ENCODE measurements around the gene ARHGAP33. TPM values are rescaled to one million over a fixed set of nuclear protein-coding genes. Genes with fewer than 3 reads are reported as not detected.
A peak's percentile ranks its signal among the peaks of the same experiment; 100 is the strongest.

Gene ARHGAP33
- total RNA-seq, 1 donor: 2.2 TPM

GRCh38 chr19:35780717-35781116 lies 5.4 kb downstream of the ARHGAP33 start:
- Histone ChIP-seq H3K27ac (ENCODE audit: low read depth, low read length) (no peak overlapping the region), H3K79me2 (ENCODE audit: insufficient read depth, low read length) (peaks cover 2% of the 10 kb centered on the region), H3K4me3 (ENCODE audit: insufficient read depth, low read length) (no peak overlapping the region), H3K9me3 (ENCODE audit: low read depth, low read length) (no peaks in the 10 kb centered on the region), H3K4me2 (ENCODE audit: insufficient read depth, low read length) (no peak overlapping the region), H2AFZ (ENCODE audit: low read length) (no peak overlapping the region), H3K4me1 (ENCODE audit: insufficient read depth, low read length) (no peaks in the 10 kb centered on the region), H3K27me3 (ENCODE audit: insufficient read depth, low read length) (no peaks in the 10 kb centered on the region), H4K20me1 (ENCODE audit: insufficient read depth, low read length) (no peaks in the 10 kb centered on the region), H3K36me3 (ENCODE audit: insufficient read depth, low read length) (no peaks in the 10 kb centered on the region)
- TF ChIP-seq, protein P1, sequence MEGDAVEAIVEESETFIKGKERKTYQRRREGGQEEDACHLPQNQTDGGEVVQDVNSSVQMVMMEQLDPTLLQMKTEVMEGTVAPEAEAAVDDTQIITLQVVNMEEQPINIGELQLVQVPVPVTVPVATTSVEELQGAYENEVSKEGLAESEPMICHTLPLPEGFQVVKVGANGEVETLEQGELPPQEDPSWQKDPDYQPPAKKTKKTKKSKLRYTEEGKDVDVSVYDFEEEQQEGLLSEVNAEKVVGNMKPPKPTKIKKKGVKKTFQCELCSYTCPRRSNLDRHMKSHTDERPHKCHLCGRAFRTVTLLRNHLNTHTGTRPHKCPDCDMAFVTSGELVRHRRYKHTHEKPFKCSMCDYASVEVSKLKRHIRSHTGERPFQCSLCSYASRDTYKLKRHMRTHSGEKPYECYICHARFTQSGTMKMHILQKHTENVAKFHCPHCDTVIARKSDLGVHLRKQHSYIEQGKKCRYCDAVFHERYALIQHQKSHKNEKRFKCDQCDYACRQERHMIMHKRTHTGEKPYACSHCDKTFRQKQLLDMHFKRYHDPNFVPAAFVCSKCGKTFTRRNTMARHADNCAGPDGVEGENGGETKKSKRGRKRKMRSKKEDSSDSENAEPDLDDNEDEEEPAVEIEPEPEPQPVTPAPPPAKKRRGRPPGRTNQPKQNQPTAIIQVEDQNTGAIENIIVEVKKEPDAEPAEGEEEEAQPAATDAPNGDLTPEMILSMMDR (IDR thresholded peaks at IDR 0.05; ENCODE audit: extremely low read depth, low read depth, low read length): no peak
- peak; percentile 47 for DNase-seq (ENCODE audit: insufficient read length, low spot score, missing footprints)

GRCh38 chr19:35781650-35782049 lies 6.3 kb downstream of the ARHGAP33 start:
- Histone ChIP-seq H3K27ac (ENCODE audit: low read depth, low read length) (no peak overlapping the region), H3K9me3 (ENCODE audit: low read depth, low read length) (no peaks in the 10 kb centered on the region), H3K79me2 (ENCODE audit: insufficient read depth, low read length) (no peaks in the 10 kb centered on the region), H3K4me1 (ENCODE audit: insufficient read depth, low read length) (no peaks in the 10 kb centered on the region), H3K27me3 (ENCODE audit: insufficient read depth, low read length) (no peaks in the 10 kb centered on the region), H3K4me2 (ENCODE audit: insufficient read depth, low read length) (no peak overlapping the region), H3K36me3 (ENCODE audit: insufficient read depth, low read length) (no peaks in the 10 kb centered on the region), H4K20me1 (ENCODE audit: insufficient read depth, low read length) (no peaks in the 10 kb centered on the region), H2AFZ (ENCODE audit: low read length) (no peak overlapping the region), H3K4me3 (ENCODE audit: insufficient read depth, low read length) (no peak overlapping the region)
- TF ChIP-seq, protein P1 (IDR thresholded peaks at IDR 0.05; ENCODE audit: extremely low read depth, low read depth, low read length): no peak
- peak; percentile 51 for DNase-seq (ENCODE audit: insufficient read length, low spot score, missing footprints)

GRCh38 chr19:35782589-35782988 lies 7.2 kb downstream of the ARHGAP33 start:
- no peaks in the 10 kb centered on the region for H3K36me3 ChIP-seq (ENCODE audit: insufficient read depth, low read length)
- no peak overlapping the region for H3K4me3 ChIP-seq (ENCODE audit: insufficient read depth, low read length)
- TF ChIP-seq, protein P1 (IDR thresholded peaks at IDR 0.05; ENCODE audit: extremely low read depth, low read depth, low read length): no peak
- H3K4me2 ChIP-seq (ENCODE audit: insufficient read depth, low read length): no peak overlapping the region
- no peak overlapping the region for H2AFZ ChIP-seq (ENCODE audit: low read length)
- no peaks in the 10 kb centered on the region for H3K79me2 ChIP-seq (ENCODE audit: insufficient read depth, low read length)
- no peaks in the 10 kb centered on the region for H3K9me3 ChIP-seq (ENCODE audit: low read depth, low read length)
- H4K20me1 ChIP-seq (ENCODE audit: insufficient read depth, low read length): no peaks in the 10 kb centered on the region
- DNase-seq (ENCODE audit: insufficient read length, low spot score, missing footprints): peak; percentile 82
- no peak overlapping the region for H3K27ac ChIP-seq (ENCODE audit: low read depth, low read length)
- no peaks in the 10 kb centered on the region for H3K4me1 ChIP-seq (ENCODE audit: insufficient read depth, low read length)
- H3K27me3 ChIP-seq (ENCODE audit: insufficient read depth, low read length): no peaks in the 10 kb centered on the region

DNA sequence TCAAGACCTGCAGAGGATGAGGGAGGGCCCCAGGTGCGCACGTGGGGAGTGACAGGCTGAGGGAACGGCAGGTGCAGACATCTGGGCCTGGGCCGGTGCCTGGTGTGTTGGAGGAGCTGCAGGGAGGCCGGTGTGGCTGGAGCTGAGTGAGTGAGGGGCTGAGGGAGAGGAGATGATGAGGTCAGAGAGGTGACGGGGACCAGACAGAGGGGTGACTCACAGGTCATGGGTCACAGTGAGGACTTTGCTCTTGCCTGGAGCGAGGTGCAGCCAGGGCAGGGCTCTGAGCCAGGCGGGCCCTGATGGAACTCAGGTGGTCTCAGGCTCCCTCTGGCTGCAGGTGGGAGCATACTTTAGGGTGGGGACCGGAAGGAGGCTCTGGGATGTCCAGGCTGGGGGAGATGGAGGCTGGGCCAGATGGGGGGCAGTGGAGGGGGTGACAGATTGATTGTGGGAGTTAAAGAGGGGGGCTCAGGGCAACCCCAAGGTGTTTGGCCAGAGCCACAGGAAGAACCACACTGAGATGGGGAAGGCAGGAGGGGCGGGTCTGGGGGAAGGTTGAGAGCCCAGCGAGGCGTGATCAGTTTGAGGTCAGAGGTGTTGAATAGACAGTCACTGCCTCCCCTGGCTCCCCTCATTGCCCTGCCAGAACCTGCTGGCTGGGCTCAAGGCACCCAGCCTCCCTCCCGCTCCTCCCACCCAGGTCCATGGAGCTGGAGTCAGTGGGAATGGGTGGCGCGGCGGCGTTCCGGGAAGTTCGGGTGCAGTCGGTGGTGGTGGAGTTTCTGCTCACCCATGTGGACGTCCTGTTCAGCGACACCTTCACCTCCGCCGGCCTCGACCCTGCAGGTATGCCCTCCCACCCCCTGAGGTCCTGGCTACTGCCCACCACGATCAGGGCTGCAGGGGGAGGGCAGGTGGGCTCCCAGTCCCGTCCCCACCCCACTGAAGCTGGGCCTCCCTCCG lies 8.4 kb downstream of the ARHGAP33 start:
- H3K27me3 ChIP-seq (ENCODE audit: insufficient read depth, low read length): no peaks in the 10 kb centered on the region
- no peaks in the 10 kb centered on the region for H4K20me1 ChIP-seq (ENCODE audit: insufficient read depth, low read length)
- H3K4me1 ChIP-seq (ENCODE audit: insufficient read depth, low read length): no peaks in the 10 kb centered on the region
- H2AFZ ChIP-seq (ENCODE audit: low read length): no peak overlapping the region
- no peak overlapping the region for H3K27ac ChIP-seq (ENCODE audit: low read depth, low read length)
- H3K9me3 ChIP-seq (ENCODE audit: low read depth, low read length): no peaks in the 10 kb centered on the region
- no peak overlapping the region for H3K4me2 ChIP-seq (ENCODE audit: insufficient read depth, low read length)
- H3K79me2 ChIP-seq (ENCODE audit: insufficient read depth, low read length): no peaks in the 10 kb centered on the region
- TF ChIP-seq, protein P1 (IDR thresholded peaks at IDR 0.05; ENCODE audit: extremely low read depth, low read depth, low read length): no peak
- peak; percentile 81 for DNase-seq (ENCODE audit: insufficient read length, low spot score, missing footprints)
- H3K4me3 ChIP-seq (ENCODE audit: insufficient read depth, low read length): no peak overlapping the region
- H3K36me3 ChIP-seq (ENCODE audit: insufficient read depth, low read length): no peaks in the 10 kb centered on the region
